Measurements from ENCODE around the gene RPS6KA3. TPM values are rescaled to one million over a fixed set of nuclear protein-coding genes. Genes with fewer than 3 reads are reported as not detected.

Gene RPS6KA3
- total RNA-seq, 4 donors from 2014 or later: 33.8 to 55.4 (median 46.4) TPM

GRCh38 chrX:20271730-20272129 lies 5.0 kb upstream of the RPS6KA3 start:
- H3K9me3 ChIP-seq: no peaks in the 10 kb centered on the region
- TF ChIP-seq CTCF (IDR thresholded peaks at IDR 0.05) (no peak), POLR2A (IDR thresholded peaks at IDR 0.05) (no peak), POLR2AphosphoS5 (IDR thresholded peaks at IDR 0.05) (no peak), EP300 (IDR thresholded peaks at IDR 0.05) (no peak)
- no peak overlapping the region for H3K4me3 ChIP-seq
- no peak for ATAC-seq
- WGBS, 2 donors (ENCODE audit: low coverage in 1 of 2): 67 to 100% methylated on average over 1 of the region's 1 CpG
- H3K36me3 ChIP-seq: no peaks in the 10 kb centered on the region
- no peaks in the 10 kb centered on the region for H3K4me1 ChIP-seq
- H3K27ac ChIP-seq: no peak overlapping the region
- no peaks in the 10 kb centered on the region for H3K27me3 ChIP-seq

- WGBS, 2 donors (ENCODE audit: low coverage in 1 of 2): 58 to 80% methylated on average over 1 of the region's 1 CpG
- H3K27ac ChIP-seq: no peak overlapping the region
- ATAC-seq: no peak
- no peak overlapping the region for H3K4me3 ChIP-seq
- no peak for TF ChIP-seq CTCF (IDR thresholded peaks at IDR 0.05)
- no peak for TF ChIP-seq POLR2AphosphoS5 (IDR thresholded peaks at IDR 0.05)
- no peak for TF ChIP-seq EP300 (IDR thresholded peaks at IDR 0.05)
- no peak for TF ChIP-seq POLR2A (IDR thresholded peaks at IDR 0.05)
- no peaks in the 10 kb centered on the region for H3K27me3 ChIP-seq
- no peaks in the 10 kb centered on the region for H3K36me3 ChIP-seq
- no peaks in the 10 kb centered on the region for H3K4me1 ChIP-seq
- H3K9me3 ChIP-seq: no peaks in the 10 kb centered on the region
These were observed 4.5 kb upstream of the RPS6KA3 start for GRCh38 chrX:20271186-20271585.

- H3K4me3 ChIP-seq: no peak overlapping the region
These were observed 3.8 kb upstream of the RPS6KA3 start for GRCh38 chrX:20270562-20270890.

GRCh38 chrX:20269848-20270561 lies 3.3 kb upstream of the RPS6KA3 start:
- WGBS, 2 donors (ENCODE audit: low coverage in 1 of 2): 79 to 100% methylated on average over 1 to 4 of the region's 4 CpGs
- no peak for ATAC-seq
- Histone ChIP-seq H3K4me3 (no peak overlapping the region), H3K27me3 (no peaks in the 10 kb centered on the region), H3K9me3 (no peaks in the 10 kb centered on the region), H3K4me1 (peaks cover 0 to 1% (median 0%) of the 10 kb centered on the region in 3 donors), H3K36me3 (no peaks in the 10 kb centered on the region), H3K27ac (no peak overlapping the region)
- TF ChIP-seq POLR2AphosphoS5 (IDR thresholded peaks at IDR 0.05): no peak
- no peak for TF ChIP-seq EP300 (IDR thresholded peaks at IDR 0.05)
- TF ChIP-seq POLR2A (IDR thresholded peaks at IDR 0.05): no peak
- TF ChIP-seq CTCF (IDR thresholded peaks at IDR 0.05): no peak

More at GRCh38 chrX:20270562-20270890, 3.8 kb upstream of the RPS6KA3 start:
- no peaks in the 10 kb centered on the region for H3K4me1 ChIP-seq
- ATAC-seq: no peak
- TF ChIP-seq POLR2AphosphoS5 (IDR thresholded peaks at IDR 0.05) (no peak), POLR2A (IDR thresholded peaks at IDR 0.05) (no peak), CTCF (IDR thresholded peaks at IDR 0.05) (no peak), EP300 (IDR thresholded peaks at IDR 0.05) (no peak)
- 75% methylated on average over 1 of the region's 1 CpG; no CpG with 5 or more reads in 1 of the 2 donors for WGBS, 2 donors (ENCODE audit: low coverage in 1 of 2)
- no peak overlapping the region for H3K27ac ChIP-seq
- no peaks in the 10 kb centered on the region for H3K27me3 ChIP-seq
- no peaks in the 10 kb centered on the region for H3K9me3 ChIP-seq
- H3K36me3 ChIP-seq: no peaks in the 10 kb centered on the region
